Activated T-cell treated with anti-CD3 and anti-CD28 coated beads for 48 hours (primary cell): ENCODE measurements around the gene LY86.

ENCODE experiments used
- DNase-seq: peaks from one replicate; pipeline ENCODE4 v3.0.0-alpha.2; 2020; ENCODE audit warnings: low read depth

The LY86 gene

GRCh38 chr6:6570929-6571671, 17.4 kb upstream of the LY86 start:
- DNase-seq: no peak

- no peak for DNase-seq
These were observed 13.4 kb upstream of the LY86 start for GRCh38 chr6:6575143-6575542.

GRCh38 chr6:6577735-6578134, 10.8 kb upstream of the LY86 start:
- no peak for DNase-seq

DNA sequence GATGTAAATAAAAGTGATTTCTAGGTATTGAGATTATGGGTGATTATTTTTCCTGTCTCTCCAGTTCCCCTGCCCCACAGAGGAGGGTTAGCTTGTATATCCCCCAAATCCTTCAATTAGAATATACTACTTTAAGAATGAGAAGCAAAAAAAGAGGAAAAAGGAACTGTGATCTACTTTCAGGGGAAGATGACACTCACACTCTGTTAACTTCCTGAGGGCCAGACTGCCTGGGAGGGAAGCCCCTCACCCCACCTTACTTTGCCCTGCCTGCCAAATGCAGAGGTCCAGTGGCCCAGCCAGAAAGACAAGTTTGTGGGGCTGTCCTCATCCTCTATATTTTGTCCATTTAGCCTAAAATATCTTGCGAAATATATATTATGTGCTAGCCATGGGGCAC, 9.2 kb upstream of the LY86 start:
- DNase-seq: no peak

- DNase-seq: no peak
These were observed 8.2 kb upstream of the LY86 start for GRCh38 chr6:6580225-6580856.

DNA sequence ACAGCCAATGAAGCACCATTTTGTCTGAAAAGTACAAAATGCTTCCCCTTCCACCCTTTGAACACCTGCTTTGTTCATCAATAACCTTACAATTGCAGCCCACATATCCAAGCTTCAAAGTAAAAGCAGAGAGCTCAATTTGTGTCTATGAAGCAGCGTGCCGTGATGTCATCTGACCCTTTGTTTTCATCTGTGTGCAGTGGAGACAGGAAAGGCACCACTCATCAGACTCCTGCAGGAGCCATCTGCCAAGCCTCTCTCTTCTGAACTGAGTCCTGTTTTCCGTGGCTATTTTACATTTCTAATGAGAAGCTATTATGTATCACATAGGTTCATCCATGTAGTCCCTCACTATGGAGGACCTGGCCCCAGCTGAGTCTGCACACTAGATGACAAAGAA, 7.5 kb upstream of the LY86 start:
- DNase-seq: no peak

DNA sequence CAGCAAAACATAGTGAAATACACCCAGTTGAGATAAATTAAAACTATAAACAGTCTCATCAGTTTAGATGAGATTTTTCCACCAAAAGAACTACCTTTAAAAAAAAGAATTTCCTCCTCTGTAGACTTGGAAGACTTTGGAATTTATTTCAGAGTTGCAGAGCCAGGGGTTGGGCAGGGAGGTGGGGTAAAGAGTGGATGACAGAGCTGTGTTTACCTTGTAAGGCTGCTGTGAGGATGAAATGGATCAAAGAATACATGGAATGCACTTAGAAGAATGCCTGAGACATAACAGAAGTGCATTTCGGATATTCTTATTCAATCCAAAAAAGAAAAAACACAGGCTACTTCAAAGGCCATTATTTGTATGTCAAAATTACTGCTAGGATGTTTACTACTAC, 6.4 kb upstream of the LY86 start:
- DNase-seq: no peak

DNA sequence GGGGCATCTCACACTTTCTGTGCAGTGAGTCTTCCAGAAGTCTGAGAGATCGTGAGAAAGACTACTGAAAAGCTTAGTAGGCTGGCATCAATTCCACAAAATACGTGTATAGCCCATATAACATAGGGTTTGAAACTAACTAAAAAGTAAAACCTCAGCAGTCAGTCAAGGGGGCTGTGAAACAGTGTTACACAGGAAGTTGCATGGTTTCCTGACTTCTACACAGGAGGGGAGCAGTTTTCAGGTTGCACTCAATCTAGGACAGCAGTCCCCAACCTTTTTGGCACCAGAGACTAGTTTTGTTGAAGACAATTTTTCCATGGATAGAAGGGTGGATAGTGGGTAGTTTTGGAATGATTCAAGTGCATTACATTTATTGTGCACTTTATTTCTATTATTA, 4.7 kb upstream of the LY86 start:
- DNase-seq: no peak

- no peak for DNase-seq
These were observed 4.1 kb upstream of the LY86 start for GRCh38 chr6:6584310-6585002.

- DNase-seq: no peak
These were observed 3.6 kb upstream of the LY86 start for GRCh38 chr6:6585003-6585311.

DNA sequence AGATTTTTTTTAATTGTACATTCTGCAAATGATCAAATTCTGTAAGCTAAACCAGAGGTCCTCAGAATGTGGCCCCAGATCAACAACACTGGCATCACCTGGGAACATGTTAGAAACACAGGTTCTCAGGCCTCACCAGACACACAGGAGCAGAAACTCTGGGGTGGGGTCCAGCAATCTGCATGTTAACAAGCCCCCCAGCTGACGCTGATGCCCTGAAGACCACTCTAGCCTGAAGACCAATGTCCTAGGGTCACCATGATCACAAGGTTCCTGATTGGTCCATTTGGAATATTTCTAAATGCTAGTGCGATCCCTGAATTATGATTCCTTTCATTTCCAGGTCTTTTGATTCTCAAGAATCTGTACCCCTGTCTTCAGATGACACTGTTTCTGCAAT, 2.4 kb upstream of the LY86 start:
- no peak for DNase-seq

DNA sequence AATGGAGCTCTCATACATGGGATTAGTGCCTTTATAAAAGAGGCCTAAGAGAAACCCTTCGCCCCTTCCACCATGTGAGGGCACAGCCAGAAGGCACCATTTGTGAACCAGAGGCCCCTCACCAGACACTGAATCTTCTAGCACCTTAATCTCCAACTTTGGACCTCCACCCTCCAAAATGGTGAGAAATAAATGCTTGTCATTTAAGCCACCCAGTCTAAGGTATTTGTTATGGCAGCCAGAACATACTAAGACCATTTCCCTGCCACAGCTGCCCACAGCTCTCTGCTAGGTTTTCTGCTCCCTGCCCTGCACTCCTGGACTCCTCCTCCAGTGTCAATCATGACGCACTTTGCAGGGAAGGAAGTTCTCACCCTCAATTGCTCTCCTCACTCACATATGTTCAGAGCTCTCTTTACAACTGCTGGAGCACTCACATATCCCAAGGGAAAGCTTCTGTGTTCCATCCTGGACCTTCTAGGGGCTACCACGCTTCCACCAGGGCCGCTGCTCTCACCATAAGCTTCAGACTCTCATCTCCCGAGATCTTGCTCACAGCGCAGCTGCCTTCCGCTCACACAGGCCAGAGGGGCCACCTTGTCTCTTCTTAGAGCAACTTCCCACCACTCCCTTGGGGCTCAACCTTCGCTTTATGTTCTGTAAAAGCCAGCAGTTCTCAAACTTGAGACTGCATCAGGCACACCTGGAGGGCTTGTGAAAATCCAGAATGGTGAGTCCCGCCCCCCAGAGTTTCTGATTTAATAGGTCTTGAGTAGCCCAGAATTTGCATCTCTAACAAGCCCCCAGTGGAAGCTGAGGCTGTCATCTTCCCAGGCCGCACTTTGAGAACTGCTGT, 1.6 kb upstream of the LY86 start:
- DNase-seq: no peak

- no peak for DNase-seq
These were observed 840 bp upstream of the LY86 start for GRCh38 chr6:6587696-6588063.

- no peak for DNase-seq
These were observed 597 bp downstream of the LY86 start for GRCh38 chr6:6588924-6589709.

DNA sequence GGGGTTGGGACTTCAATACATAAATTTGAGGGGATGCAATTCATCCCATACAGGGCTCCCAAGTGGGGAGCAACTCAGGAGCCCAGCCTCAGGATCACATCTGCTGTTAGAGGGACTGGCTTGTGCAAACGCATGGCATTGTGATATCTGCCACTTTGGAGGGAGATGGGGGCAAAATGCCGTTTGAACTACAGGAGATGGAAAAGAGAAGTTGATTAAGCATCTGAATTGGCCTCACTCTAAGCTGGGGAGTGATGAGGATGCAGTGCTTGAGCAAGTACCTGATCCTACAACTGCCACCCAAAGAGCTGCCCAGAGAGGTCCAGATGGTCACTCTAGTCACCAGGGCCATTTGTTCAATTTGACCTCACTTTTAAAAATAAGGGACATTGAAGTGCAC, 2.0 kb downstream of the LY86 start:
- DNase-seq: no peak

DNA sequence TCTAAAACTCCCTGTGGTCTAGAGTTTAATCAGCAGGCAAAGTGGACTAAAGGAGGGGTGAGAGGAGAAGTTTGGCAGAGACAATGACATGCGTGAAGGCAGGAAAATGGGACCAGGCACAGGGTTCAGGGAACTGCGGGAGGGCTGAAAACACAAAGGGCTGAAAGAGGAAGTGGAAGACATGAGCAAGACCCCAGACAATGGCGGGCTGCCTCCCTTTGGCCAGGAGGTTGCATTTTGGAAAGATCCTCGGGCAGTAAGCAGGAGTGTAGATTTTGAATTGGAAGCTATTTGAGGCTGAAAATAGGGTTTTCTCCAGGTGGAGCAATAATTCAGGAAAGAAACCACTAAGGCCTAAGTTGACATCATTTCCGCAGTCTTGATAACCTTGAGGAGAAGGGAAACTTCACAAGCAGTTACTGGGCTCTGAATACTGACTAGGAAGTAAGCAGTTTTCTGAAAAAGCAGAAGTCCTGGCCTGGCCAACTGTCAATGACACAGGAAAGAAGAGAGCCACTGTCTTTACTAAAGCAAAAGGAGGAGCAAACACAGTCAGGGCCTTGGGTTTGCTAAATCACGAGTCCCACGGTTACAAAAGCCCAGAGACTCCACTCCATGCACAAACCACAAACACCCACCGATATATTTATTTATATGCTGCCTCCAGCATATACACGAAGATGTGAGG, 3.4 kb downstream of the LY86 start:
- DNase-seq: no peak

DNA sequence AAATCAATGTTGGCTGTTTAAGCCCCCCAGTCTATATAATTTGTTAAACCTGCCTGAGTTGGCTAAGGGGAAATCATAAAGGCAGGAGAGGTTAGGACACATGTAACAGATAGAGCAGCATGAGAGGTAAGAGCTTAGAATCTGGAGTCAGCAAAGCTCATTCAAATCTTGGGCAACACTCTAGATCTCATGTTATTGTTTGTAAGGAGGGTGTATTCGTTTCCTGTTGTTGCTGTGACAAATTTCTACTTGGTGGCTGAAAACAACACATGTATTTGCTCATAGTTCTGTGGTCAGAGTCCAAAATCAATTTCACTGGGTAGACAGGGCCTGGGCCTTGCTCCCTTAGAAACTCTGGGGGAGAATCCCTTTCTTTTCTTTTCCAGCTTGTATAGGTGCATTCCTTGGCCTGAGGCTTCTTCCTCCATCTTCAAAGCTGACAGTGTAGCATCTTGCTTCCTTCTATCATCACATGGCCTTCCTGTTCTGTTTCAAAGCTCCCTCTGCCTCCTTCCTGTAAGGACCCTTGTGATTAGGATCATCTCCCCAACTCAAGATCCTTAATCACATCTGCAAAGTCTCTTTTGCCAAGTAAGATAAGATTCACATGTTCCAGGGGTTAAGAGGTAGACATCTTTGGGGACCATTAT, 4.4 kb downstream of the LY86 start:
- no peak for DNase-seq

DNA sequence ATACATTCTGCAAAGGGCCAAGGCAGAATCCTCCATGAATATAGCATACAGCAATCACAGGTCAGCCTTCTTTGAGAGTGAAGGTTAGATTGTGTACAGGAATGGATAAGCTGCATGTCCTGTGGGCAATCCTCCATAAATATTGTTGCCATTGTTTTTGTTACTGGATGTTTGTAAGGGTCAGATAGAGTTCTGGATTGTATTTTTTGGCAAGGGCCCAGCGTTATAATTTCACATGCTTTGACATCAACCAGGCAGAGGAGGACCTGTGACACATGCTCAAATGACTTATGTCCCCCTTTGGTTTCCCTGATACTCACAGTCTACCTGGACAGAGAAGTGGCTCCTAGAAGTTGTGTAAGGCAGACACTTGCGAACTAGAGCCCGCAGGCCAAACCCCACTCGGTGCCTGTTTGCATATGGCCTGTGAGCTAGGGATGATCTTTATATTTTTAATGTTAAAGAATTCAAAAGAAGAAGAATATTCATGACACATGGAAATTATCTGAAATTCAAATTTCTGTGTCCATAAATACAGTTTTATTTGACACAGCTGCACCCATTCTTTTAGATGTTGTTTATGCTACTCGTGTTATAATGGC, 5.4 kb downstream of the LY86 start:
- no peak for DNase-seq

- no peak for DNase-seq
These were observed 6.5 kb downstream of the LY86 start for GRCh38 chr6:6595025-6595424.

DNA sequence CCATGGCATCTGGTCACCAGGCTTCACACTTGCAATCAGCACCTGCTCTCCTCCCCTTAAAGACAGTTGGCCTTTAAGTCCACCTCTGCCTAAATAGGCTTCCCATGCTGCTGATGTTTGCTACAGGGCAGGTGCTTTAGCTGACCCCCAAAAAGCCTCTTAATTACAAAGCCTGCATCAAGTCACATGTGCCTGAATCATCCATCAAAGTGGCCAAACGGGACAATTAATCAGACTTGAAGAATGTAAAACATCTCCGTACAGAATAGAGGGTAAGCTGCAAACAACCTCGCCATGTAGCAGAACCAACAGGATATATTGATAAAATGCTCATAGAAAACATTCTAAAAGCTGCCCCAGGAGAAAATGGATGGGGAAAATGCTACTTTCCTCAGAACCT, 7.4 kb downstream of the LY86 start:
- no peak for DNase-seq
